Mucosa of descending colon (tissue), 3 donors: ENCODE measurements around the gene TYW1. TPM values are rescaled to one million over a fixed set of nuclear protein-coding genes. Genes with fewer than 3 reads are reported as not detected.
"Not testable (repeated sequence)": the region's sequence is repeated elsewhere in the genome, so short reads cannot be mapped to it uniquely, and the experiment has no call there.

Experiments
- ATAC-seq: fragments of 200-7000 bp; cut with Tn5 transposase; one replicate; pipeline ENCODE4 v1.9.1; 2020; ENCODE audit warnings: mild to moderate bottlenecking, moderate library complexity
- DNase-seq, 3 donors: peaks; one replicate each; pipeline ENCODE4 v3.0.0-alpha.2; 2020
- H3K36me3 ChIP-seq: fragments of 200-600 bp; one replicate; pipeline ENCODE4 v1.8.0; 2021; ENCODE audit warnings: low read depth, mild to moderate bottlenecking
- H3K4me1 ChIP-seq: fragments of 200-600 bp; one replicate; pipeline ENCODE4 v1.8.0; 2021; ENCODE audit warnings: low read depth, mild to moderate bottlenecking
- H3K4me3 ChIP-seq: fragments of 200-600 bp; one replicate; pipeline ENCODE4 v1.8.0; 2021; ENCODE audit warnings: mild to moderate bottlenecking
- H3K9me3 ChIP-seq: fragments of 200-600 bp; one replicate; pipeline ENCODE4 v1.8.0; 2021; ENCODE audit warnings: mild to moderate bottlenecking
- CTCF ChIP-seq: fragments of 200-600 bp; IDR thresholded peaks from one replicate; pipeline ENCODE4 v1.8.0; 2022; ENCODE audit warnings: antibody characterized with exemption, mild to moderate bottlenecking
- intact Hi-C, 2 donors: fragments of 100-400 bp; cut with DNase I in 1 of 2; cut with micrococcal nuclease in 1 of 2; formaldehyde crosslinking; loops; one replicate each; pipeline versions ENCODE4 v1.11.0 to v1.11.1; 2022; cut with DNase I, micrococcal nuclease
- total RNA-seq, 3 donors: library from RNA; stranded (reverse); fragmentation: NEBNext Ultra II Directional in 2 of 3; extraction: Animal tissue kit (Norgen Biotek cat#: 25700) in 2 of 3; gene quantifications; one replicate each; pipeline versions ENCODE4 v1.2.1 to v1.2.4, GENCODE V29; 2021 to 2023
- donor health status: DM: no; HTN: no; CAD: no; lungs with moderate emphysema.
- donor health status: DM: no; HTN: no; CAD: no.
- donor health status: DM: no; HTN: yes; CAD: no.

TYW1 gene
- total RNA-seq, 3 donors from 2014 or later: 14.6 to 19.0 (median 16.6) TPM

DNA sequence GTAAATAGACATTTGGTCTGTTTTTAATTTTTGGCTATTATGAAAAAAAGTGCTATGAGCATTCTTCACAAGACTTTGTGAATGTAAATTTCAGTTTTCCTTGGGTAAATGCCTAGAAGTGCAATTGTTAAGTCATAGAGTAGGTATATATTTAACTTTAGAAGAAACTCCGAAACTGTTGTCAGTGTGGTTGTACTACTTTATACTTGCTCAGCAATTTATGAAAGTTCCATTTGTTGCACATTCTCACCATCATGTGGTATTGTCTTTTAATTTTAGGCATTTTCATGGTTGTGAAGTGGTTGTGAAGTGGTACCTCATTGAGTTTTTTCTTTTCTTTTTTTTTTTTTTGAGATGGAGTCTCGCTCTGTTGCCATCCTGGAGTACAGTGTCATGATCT lies 60.0 kb downstream of the TYW1 start:
- no peak for TF ChIP-seq CTCF
- Histone ChIP-seq H3K4me1 (no peaks in the 10 kb centered on the region), H3K9me3 (no peaks in the 10 kb centered on the region), H3K4me3 (no peak overlapping the region), H3K36me3 (no peaks in the 10 kb centered on the region)
- ATAC-seq (no peak), DNase-seq (no peak)
- intact Hi-C loops: no loop called here

DNA sequence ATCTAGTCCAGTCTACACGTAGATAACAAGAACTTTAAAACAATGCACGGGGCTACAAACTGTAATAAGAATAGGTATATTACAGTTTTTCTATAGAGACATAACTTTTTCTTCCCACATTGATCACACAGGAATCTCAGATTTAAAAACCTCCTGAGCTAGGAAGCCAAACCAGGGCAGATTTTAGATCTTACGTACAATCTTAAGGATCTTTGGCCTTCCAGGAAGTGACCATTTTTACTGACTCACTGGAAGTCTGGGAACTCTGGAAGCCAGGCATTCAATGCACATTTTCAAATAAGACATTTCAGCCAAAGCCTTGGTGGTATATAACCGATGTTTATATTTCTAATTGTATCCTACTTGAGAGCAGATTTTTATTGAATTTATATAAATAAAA lies 64.7 kb downstream of the TYW1 start:
- DNase-seq, H3K4me3 ChIP-seq, ATAC-seq, H3K9me3 ChIP-seq, H3K4me1 ChIP-seq, intact Hi-C loops, H3K36me3 ChIP-seq: not testable (repeated sequence)

GRCh38 chr7:67062802-67063201 lies 66.2 kb downstream of the TYW1 start:
- H3K4me3 ChIP-seq, DNase-seq, H3K36me3 ChIP-seq, intact Hi-C loops, ATAC-seq, H3K9me3 ChIP-seq, H3K4me1 ChIP-seq: not testable (repeated sequence)

DNA sequence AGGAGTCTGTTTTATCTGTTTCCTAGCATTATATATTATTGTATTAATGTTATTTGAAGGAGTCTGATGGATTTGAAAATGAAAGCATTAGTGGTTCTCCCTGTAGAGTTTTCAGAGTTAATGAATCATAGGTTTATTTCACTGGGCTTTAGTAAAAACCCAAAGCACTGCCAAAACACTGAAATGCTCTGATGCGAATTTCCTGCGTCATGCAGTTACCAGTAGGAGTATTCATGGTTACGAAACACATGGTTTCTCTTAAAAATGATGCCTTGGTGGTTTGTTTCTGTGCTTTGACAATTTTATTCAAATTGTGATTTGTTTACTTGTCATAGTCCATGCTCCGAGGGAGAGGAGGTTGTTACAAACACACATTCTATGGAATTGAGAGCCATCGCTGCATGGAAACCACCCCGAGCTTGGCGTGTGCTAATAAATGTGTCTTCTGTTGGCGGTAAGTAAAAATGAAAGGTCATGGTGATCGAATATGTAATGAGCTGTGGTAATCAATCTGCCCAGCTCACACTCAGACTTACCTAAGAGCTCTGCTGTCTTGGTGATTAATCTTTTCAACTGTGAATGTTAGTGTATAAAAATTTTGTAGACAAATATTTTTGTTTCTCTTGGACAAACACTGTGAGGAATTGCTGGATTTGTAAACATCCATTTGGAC lies 70.5 kb downstream of the TYW1 start:
- intact Hi-C loops, H3K36me3 ChIP-seq, H3K4me1 ChIP-seq, H3K9me3 ChIP-seq, H3K4me3 ChIP-seq: not testable (repeated sequence)
- ATAC-seq (peak; percentile 28), DNase-seq (peak in 1 of 3 donors; percentile 13)

- intact Hi-C loops, ATAC-seq: not testable (repeated sequence)
These were observed 79.5 kb downstream of the TYW1 start for GRCh38 chr7:67076120-67076519.

GRCh38 chr7:67082880-67083279 lies 86.2 kb downstream of the TYW1 start:
- H3K4me3 ChIP-seq, intact Hi-C loops, DNase-seq, H3K4me1 ChIP-seq, H3K9me3 ChIP-seq, H3K36me3 ChIP-seq, ATAC-seq: not testable (repeated sequence)

More at GRCh38 chr7:67076120-67076519, 79.5 kb downstream of the TYW1 start:
- H3K4me3 ChIP-seq, DNase-seq, H3K36me3 ChIP-seq, H3K4me1 ChIP-seq: not testable (repeated sequence)
- H3K9me3 ChIP-seq: peaks cover 24% of the 10 kb centered on the region

- intact Hi-C loops, H3K9me3 ChIP-seq, H3K4me3 ChIP-seq, H3K4me1 ChIP-seq, H3K36me3 ChIP-seq: not testable (repeated sequence)
- DNase-seq (peak; percentile 59 to 69 (median 64)), ATAC-seq (peak; percentile 99)
These were observed 92.6 kb downstream of the TYW1 start for GRCh38 chr7:67089261-67089660.

DNA sequence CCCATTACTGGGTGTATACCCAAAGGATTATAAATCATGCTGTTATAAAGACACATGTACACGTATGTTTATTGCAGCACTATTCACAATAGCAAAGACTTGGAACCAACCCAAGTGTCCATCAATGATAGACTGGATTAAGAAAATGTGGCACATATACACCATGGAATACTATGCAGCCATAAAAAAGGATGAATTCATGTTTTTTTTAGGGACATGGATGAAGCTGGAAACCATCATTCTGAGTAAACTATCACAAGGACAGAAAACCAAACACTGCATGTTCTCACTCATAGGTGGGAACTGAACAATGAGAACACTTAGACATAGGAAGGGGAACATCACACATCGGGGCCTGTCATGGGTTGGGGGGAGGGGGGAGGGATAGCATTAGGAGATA lies 94.4 kb downstream of the TYW1 start:
- ATAC-seq, H3K4me1 ChIP-seq, H3K36me3 ChIP-seq, H3K4me3 ChIP-seq, intact Hi-C loops, H3K9me3 ChIP-seq, DNase-seq: not testable (repeated sequence)

DNA sequence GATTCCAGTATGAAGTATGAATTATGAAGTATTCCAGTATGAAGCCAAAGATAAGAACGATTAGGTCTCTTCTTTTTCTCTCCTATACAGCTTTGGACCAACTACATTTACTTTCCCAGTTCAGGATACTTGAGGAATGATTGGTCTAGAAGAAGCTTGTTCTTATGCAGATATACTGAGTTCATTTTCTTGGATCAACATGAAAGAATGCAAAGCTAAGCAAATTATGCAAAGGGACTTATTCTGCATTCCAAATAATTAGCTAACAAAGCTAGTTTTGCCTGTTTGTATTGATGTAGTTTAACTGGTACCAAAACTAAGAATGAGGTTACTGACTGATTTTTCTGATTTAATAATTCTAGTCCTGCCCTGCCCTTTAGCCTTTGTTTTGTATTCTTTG lies 101.4 kb downstream of the TYW1 start:
- intact Hi-C loops, H3K4me1 ChIP-seq, H3K4me3 ChIP-seq, H3K9me3 ChIP-seq, H3K36me3 ChIP-seq, DNase-seq, ATAC-seq: not testable (repeated sequence)

GRCh38 chr7:67099406-67099805 lies 102.8 kb downstream of the TYW1 start:
- DNase-seq, H3K4me3 ChIP-seq, H3K9me3 ChIP-seq, H3K36me3 ChIP-seq, H3K4me1 ChIP-seq, intact Hi-C loops: not testable (repeated sequence)
- ATAC-seq: peak; percentile 19

- ATAC-seq, H3K36me3 ChIP-seq, DNase-seq, H3K4me3 ChIP-seq, H3K9me3 ChIP-seq, H3K4me1 ChIP-seq, intact Hi-C loops: not testable (repeated sequence)
These were observed 103.4 kb downstream of the TYW1 start for GRCh38 chr7:67100038-67100437.
